ENCODE measurements around the gene TLE5.
"Not testable (repeated sequence)": the region's sequence is repeated elsewhere in the genome, so short reads cannot be mapped to it uniquely, and the experiment has no call there.

TLE5 gene

DNA sequence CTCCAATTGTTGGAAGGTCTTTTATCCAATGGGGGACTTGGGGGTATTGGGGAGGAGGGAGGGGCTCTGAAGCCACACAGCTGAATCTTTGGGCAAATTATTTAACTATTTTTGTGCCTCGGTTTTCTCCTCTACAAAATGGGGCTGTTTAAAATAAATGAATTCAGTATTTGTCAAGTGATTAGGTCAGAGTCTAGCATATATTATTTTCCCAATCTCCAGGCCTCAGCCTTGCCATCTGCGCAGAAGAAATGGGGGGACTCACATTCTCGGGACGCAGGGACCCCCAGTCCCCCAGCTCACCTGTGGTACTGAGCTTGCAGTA lies 1.5 kb downstream of the TLE5 start:
- DNase-seq: no peak

GRCh38 chr19:3059653-3060052 lies 2.6 kb downstream of the TLE5 start:
- DNase-seq: no peak

DNA sequence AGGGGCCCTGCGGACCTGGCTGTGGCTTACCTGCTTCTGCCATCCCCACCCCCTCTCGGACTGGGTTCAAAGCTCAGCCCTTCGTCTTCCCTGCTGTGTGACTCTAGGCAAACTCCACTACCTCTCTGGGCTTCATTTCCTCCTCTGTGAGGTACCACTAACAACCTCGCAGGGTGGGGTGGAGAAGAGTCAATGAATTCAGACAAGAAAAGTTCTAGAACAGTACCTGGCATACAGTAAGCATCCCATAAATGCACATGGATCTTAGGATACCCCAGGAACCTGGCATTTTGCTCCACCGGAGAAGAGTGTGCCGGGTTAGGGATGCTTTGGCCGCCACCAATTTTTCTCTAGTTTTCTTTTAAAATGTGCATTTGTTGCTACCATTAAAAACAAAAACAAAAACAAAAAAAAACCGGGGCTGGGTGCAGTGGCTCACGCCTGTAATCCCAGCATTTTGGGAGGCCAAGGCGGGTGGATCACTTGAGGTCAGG lies 3.4 kb downstream of the TLE5 start:
- no peak for DNase-seq

GRCh38 chr19:3058009-3058820 lies 4.1 kb downstream of the TLE5 start:
- DNase-seq: no peak

GRCh38 chr19:3057275-3057714 lies 5.0 kb downstream of the TLE5 start:
- no peak for DNase-seq

- DNase-seq: no peak
Measured at GRCh38 chr19:3056417-3057088, 5.7 kb downstream of the TLE5 start.

DNA sequence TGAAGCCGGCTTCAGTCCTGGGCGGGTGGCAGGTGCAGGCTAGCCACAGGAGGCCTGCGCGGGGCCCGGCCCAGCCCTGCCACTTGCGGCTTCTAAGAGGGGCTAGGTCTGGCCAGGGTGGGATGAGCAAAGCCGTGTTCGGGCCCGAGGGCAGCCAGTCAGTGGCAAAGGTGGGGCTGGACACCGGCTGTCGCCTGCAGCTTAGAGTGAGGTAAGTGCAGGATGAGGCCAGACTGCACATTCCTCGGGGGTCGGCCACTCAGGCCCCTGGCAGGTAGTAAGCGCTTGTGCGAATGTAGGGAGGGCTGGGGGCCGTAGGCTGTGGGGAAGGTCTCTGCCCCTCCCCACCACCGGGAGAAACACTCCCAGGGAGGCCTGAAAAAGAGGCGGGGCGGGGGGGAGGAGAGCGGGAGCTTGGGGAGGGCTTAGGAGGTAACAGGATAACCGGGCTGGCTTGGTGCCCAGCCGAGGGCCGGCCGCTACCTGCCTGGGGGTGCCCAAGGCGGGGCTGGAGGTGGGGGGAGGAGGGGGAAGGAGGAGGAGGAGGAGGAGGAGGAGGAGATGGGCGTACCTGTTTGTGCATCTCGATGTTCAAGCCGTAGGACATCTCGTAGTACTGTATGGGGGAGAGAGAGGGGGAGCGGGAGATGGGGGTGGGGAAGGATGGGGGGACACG lies 6.4 kb downstream of the TLE5 start:
- no peak for DNase-seq

DNA sequence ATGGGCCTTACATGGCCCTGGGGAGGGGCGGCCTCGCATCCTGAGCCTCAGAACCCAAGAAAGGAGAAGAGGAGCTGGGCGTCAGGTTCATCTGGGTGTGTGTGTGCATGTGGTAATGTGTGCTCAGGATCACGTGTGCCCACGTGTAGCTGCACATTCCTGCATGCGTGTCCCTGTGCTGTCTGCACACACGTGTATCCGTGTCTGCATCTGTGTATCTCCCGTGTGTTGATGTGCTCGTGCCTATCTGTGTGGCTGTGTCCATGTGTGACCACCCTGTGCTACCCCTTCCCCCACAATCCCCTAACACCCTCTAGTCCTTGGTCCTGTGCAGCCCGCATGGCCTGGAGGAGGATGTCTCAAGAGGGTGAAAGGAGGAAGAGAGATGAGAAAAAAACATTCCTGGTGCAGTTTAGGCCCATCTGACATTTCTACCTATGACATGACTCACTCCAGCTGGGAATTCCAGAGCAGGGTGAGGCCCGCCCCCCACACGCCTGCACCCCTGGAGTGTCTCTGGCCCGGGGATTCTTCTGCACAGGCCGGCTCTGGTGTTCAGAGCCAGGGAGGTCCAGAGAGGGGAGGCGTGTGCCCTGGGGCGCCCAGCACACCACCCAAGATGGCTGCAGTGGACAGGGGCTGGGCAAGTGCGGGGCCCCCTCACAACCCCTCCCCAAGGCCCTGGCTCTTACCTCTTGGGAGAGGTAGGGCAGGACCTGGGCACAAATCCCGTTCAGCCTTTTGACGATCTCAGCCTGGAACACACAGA lies 7.1 kb downstream of the TLE5 start:
- no peak for DNase-seq

DNA sequence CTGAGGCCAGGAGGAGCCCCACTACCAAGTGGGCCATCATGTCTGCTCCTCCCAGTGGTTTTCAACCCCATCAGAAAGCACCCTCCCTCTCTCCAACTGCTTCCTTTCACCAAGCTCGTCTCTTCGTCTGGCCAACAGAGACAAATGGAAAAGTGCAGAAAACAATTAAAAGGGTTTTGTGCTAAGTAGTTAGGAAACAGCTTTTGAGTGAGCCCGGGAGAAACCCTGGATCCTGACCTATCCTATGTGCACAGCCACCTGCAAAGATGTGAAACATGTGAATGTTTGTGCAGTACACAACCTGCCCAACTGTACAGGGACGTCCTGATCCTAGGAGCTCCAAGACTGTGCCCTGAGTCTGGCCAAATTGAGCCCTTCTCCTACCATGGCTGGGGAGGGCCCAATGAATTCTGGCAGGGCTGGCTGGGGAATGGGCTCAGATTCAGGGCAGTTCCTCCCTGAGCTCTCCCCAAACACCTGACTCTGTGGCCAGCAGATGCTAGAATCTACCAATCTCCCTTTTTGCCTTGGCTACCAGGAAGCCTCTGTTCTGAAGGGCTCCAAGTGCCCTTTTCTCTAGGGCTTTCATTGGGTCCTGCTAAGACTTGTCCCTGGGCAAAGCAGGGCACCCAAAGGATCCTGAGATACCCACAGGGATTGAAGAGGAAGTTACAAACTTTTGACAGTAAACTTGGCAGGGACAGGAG lies 7.9 kb downstream of the TLE5 start:
- no peak for DNase-seq

GRCh38 chr19:3053780-3054179 lies 8.5 kb downstream of the TLE5 start:
- DNase-seq: no peak

DNA sequence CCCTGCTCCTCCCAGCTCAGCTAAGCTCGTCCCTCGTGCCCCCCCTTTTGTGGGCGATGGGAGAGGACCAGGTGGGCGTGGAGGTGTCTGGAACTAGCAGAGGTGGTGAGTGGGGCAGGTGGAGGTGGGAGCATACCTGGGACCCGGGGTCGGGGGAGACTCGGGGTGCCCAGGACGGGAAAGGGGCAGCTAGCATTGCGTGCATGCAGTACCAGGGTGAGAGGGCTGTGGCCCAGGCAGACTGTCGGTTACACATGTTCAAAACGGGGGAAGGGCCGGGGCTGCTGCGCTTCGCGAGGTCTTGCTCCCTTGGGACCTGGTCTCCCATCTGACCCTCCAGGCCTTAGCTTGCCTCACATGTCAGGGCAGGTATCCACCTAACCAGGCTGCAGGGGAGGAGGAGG lies 9.1 kb downstream of the TLE5 start:
- no peak for DNase-seq

GRCh38 chr19:3050016-3050415 lies 12.3 kb downstream of the TLE5 start:
- DNase-seq: not testable (repeated sequence)

DNA sequence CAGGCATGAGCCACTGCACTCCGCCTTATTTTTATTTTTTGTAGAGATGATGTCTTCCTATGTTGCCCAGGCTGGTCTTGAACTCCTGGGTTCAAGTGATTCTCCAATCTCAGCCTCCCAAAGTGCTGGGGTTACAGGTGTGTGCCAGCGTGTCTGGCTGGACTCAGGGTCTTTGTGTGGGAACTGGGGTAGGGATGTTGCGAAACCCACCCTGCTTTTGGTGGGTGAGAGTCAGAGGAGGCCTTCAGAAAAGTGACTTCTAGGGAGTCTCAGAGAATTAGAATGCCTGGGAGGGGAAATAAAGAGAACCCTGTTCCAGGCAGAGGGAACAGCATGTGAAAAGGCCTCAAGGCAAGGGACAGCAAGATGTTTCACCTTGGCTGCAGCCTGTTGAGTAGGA lies 13.2 kb downstream of the TLE5 start:
- no peak for DNase-seq

DNA sequence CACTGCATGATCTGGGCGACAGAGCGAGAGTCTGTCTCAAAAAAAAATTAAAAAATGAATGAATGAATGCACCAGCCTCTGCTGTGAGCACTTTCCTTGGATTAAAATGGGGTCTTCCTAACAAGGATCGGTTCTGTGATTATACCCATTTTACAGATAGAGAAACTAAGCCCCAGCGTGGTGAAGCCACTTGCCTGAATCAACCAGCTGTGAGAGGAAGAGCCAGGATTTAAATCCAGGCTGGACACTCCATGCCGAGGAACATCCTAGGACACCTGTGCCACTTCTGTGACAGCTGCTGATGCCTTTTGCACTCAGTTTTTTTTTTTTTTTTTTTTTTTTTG lies 14.1 kb downstream of the TLE5 start:
- no peak for DNase-seq

- no peak for DNase-seq
Measured at GRCh38 chr19:3047496-3048189, 14.7 kb downstream of the TLE5 start.

DNA sequence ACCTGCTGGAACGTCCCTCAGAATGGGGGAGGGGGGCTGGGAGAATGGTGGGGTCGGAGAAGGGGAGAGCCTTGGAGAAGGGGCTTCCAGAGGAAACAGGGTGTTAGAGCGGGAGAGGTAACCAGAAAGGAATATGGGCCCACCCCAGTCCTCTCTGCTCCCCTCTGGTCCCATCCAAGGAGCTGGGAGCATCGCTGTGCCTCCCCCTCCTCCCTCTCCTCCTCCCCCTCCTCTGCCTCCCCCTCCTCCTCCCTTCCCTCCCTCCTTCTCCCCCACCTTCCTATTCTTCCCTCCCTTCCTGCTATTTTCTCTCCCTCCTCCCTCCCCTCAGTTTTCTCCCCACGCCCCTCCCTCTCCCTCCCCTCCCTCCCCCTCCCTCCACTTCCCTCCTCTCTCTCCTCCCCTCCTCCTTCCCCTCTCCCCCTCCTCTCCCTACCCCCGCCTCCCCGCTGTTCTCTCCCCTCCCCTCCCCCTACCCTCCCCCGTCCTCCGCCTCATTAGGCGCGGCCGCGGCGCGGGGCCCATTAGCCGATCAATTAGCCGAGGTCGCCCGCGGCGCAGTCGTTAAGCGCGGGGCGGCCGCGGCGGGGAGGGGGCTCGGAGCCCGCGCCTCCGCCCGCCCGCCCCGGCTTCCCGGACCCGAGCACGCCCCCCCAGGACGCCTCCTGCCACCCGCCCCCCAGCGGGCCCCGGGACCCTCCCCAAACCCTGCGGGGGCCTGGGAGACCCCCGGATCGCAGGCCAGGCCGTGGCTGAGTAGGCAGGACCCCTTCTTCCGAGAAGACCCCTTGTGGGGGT lies 15.4 kb downstream of the TLE5 start:
- DNase-seq: no peak

DNA sequence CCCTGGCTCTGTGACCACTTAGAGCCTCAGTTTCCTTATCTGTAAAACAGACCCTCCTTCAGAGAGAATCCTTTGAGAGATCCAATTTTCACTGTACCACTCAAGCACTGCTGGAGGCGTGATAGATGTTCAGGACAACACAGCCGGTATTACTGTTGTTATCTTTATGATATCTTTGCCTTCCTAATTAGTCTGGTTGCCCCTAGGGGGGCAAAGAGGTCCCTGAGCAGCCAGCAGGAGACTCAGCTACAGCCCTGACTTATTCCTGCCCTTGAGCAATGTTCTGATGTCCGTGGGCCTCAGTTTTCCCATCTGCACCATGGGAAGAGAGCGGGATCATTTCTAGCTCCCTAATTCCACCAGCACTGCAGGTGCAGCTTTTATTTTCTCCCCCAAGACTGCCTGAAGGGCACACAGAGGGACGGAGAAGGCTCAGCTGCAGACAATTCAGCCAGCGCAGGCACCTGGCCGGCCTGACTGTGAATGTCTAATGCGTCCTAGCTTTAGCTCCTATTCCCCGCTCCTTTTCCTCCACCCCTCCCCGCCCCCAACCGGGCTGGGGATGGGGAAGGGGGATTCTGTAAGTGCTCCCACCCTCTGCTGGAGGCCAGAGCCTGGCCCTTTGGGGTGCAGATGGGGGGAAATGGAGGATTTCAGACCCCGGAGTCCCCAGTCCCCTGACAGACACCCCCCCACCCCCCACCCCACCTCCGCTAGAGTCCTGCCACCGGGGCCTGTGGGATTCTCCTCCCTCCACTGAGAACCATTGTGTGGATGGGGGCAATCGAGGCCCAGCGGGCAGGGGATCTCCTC lies 16.2 kb downstream of the TLE5 start:
- DNase-seq: no peak

DNA sequence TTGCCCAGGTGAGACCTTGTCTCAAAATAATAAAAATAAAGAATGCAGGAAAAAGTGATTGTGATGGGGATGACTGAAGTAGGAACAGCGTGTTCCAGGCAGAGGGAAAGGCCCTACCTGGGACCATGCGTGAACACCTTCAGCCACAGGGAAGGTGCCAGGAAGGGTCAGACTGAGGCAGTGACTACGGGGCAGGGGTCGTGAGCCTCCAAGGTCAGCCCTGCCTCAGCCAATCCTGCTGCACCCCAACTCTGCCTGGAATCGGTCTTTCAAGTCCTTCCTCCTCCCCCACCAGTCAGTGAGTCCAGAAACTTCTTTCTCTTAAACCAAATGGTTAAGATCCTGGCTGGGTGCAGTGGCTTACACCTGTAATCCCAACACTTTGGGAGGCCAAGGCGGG lies 17.1 kb downstream of the TLE5 start:
- DNase-seq: no peak

DNA sequence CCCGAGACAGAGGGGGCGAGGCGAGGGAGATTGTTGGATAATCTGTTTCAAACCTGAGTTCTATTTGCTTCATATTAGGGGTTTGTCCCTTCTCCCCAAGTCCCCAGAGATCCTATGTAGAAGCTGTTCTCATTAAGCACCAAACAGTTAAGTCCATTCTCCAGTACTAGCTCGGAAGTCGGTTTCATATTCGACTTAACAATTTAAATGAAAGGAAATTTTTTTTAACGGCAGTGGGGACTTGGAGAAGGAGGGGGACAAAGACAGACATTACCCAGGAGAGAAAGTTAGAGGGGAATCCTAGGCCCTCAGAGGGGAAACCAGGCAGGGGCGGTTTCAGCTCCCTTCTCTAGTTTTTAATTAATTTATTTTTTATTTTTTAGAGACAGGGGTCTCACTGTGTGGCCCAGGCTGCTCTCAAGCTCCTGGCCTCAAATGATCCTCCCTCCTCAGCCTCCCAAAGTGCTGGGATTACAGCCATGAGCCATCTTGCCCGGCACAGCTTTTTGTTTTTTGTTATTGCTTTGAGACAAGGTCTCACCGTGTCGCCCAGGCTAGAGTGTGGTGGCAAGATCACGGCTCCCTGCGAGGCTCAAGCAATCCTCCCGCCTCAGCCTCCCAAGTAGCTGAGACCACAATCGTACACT lies 19.6 kb downstream of the TLE5 start:
- DNase-seq: no peak
